ENCODE measurements around the gene NRG4. TPM values are rescaled to one million over a fixed set of nuclear protein-coding genes. Genes with fewer than 3 reads are reported as not detected.

NRG4 gene
- total RNA-seq, 1 donor from 2014 or later = not detected

- Mint-ChIP-seq H3K9me3 (ENCODE audit: unreplicated experiment) (peaks cover 1% of the 10 kb centered on the region), H3K27me3 (ENCODE audit: unreplicated experiment) (no peaks in the 10 kb centered on the region), H3K27ac (ENCODE audit: unreplicated experiment) (no peak overlapping the region), H3K4me3 (ENCODE audit: unreplicated experiment) (peak overlapping the region; percentile 99), H3K36me3 (ENCODE audit: unreplicated experiment) (peaks cover 25% of the 10 kb centered on the region), H3K4me1 (ENCODE audit: unreplicated experiment) (peaks cover 35% of the 10 kb centered on the region)
- DNase-seq (ENCODE audit: extremely low spot score, unreplicated experiment) = no peak
- TF ChIP-seq CTCF (IDR thresholded peaks at IDR 0.05) = no peak
Observed at GRCh38 chr15:75905231-75905630, 107.0 kb downstream of the NRG4 start.

GRCh38 chr15:75903331-75904239 lies 108.6 kb downstream of the NRG4 start, which contains the start of gene FBXO22:
TSS of gene FBXO22 (plus strand) at chr15:75903878. CDS start at chr15:75903964, 86 bp downstream.
- Mint-ChIP-seq H3K36me3 (ENCODE audit: unreplicated experiment) (peaks cover 12% of the 10 kb centered on the region), H3K9me3 (ENCODE audit: unreplicated experiment) (no peaks in the 10 kb centered on the region), H3K4me3 (ENCODE audit: unreplicated experiment) (peak within 1 kb of the TSS; percentile 99), H3K4me1 (ENCODE audit: unreplicated experiment) (peaks cover 35% of the 10 kb centered on the region), H3K27me3 (ENCODE audit: unreplicated experiment) (no peaks in the 10 kb centered on the region), H3K27ac (ENCODE audit: unreplicated experiment) (peak within 1 kb of the TSS; percentile 99)
- peak; percentile 97 for DNase-seq (ENCODE audit: extremely low spot score, unreplicated experiment)
- no peak for TF ChIP-seq CTCF (IDR thresholded peaks at IDR 0.05)

- Mint-ChIP-seq H3K36me3 (ENCODE audit: unreplicated experiment) (peaks cover 19% of the 10 kb centered on the region), H3K4me1 (ENCODE audit: unreplicated experiment) (peaks cover 35% of the 10 kb centered on the region), H3K9me3 (ENCODE audit: unreplicated experiment) (no peaks in the 10 kb centered on the region), H3K4me3 (ENCODE audit: unreplicated experiment) (peak overlapping the region; percentile 63), H3K27ac (ENCODE audit: unreplicated experiment) (peak overlapping the region; percentile 76), H3K27me3 (ENCODE audit: unreplicated experiment) (no peaks in the 10 kb centered on the region)
- DNase-seq (ENCODE audit: extremely low spot score, unreplicated experiment) = no peak
- TF ChIP-seq CTCF (IDR thresholded peaks at IDR 0.05) = no peak
Observed at GRCh38 chr15:75902129-75902557, 110.1 kb downstream of the NRG4 start.

- peaks cover 31% of the 10 kb centered on the region for H3K4me1 Mint-ChIP-seq (ENCODE audit: unreplicated experiment)
- H3K27ac Mint-ChIP-seq (ENCODE audit: unreplicated experiment) = no peak overlapping the region
- no peaks in the 10 kb centered on the region for H3K9me3 Mint-ChIP-seq (ENCODE audit: unreplicated experiment)
- peaks cover 14% of the 10 kb centered on the region for H3K36me3 Mint-ChIP-seq (ENCODE audit: unreplicated experiment)
- no peak overlapping the region for H3K4me3 Mint-ChIP-seq (ENCODE audit: unreplicated experiment)
- no peaks in the 10 kb centered on the region for H3K27me3 Mint-ChIP-seq (ENCODE audit: unreplicated experiment)
- DNase-seq (ENCODE audit: extremely low spot score, unreplicated experiment) = no peak
- TF ChIP-seq CTCF (IDR thresholded peaks at IDR 0.05) = no peak
Observed at GRCh38 chr15:75900577-75900976, 111.6 kb downstream of the NRG4 start.

GRCh38 chr15:75895731-75896130 lies 116.5 kb downstream of the NRG4 start:
- Mint-ChIP-seq H3K9me3 (ENCODE audit: unreplicated experiment) (no peaks in the 10 kb centered on the region), H3K4me1 (ENCODE audit: unreplicated experiment) (peaks cover 14% of the 10 kb centered on the region), H3K4me3 (ENCODE audit: unreplicated experiment) (no peak overlapping the region), H3K27me3 (ENCODE audit: unreplicated experiment) (no peaks in the 10 kb centered on the region), H3K27ac (ENCODE audit: unreplicated experiment) (no peak overlapping the region), H3K36me3 (ENCODE audit: unreplicated experiment) (peaks cover 25% of the 10 kb centered on the region)
- TF ChIP-seq CTCF (IDR thresholded peaks at IDR 0.05) = no peak
- DNase-seq (ENCODE audit: extremely low spot score, unreplicated experiment) = no peak

Data from osteocyte (in vitro differentiated cells).